BLaER1 treated with 17β-estradiol and CSF1 and Interleukin-3, amounts not matched to agents 10 nM and 100 nM (cell line): ENCODE measurements around the gene DHX15.

Source experiments
- H3K27ac ChIP-seq, 11 experiments: shearing (Covaris generic); formaldehyde crosslinking; 2 replicates each; pipeline ENCODE4 v1.8.1; 2022
- H3K27me3 ChIP-seq, 11 experiments: shearing (Covaris generic); formaldehyde crosslinking; 2 replicates each; pipeline ENCODE4 v1.8.1; 2022
- H3K36me3 ChIP-seq, 11 experiments: shearing (Covaris generic); formaldehyde crosslinking; 2 replicates each; pipeline ENCODE4 v1.8.1; 2022
- H3K4me1 ChIP-seq, 10 experiments: shearing (Covaris generic); formaldehyde crosslinking; 2 replicates each; pipeline ENCODE4 v1.8.1; 2022
- H3K4me2 ChIP-seq, 11 experiments: shearing (Covaris generic); formaldehyde crosslinking; 2 replicates each; pipeline ENCODE4 v1.8.1; 2022
- H3K4me3 ChIP-seq, 10 experiments: shearing (Covaris generic); formaldehyde crosslinking; 2 replicates each; pipeline ENCODE4 v1.8.1; 2022
- H3K9ac ChIP-seq, 11 experiments: shearing (Covaris generic); formaldehyde crosslinking; 2 replicates each; pipeline ENCODE4 v1.8.1; 2022
- H3K9me3 ChIP-seq, 11 experiments: shearing (Covaris generic); formaldehyde crosslinking; replicated peaks in 1 of 11; 2 replicates each; pipeline ENCODE4 v1.8.1; 2022
- H4K20me1 ChIP-seq, 11 experiments: shearing (Covaris generic); formaldehyde crosslinking; 2 replicates each; pipeline ENCODE4 v1.8.1; 2022
- Cebpa-rat ChIP-seq, 11 experiments: shearing (Covaris generic); IDR thresholded peaks; 2 replicates each; pipeline ENCODE4 v1.8.1; 2022

DHX15 gene

GRCh38 chr4:24611575-24611974 is 27.2 kb upstream of the DHX15 start:
- Histone ChIP-seq H3K4me2 (no peak overlapping the region), H3K9me3 (peaks cover 0 to 17% (median 0%) of the 10 kb centered on the region in 11 experiments; a peak in 1 of 22 replicates), H4K20me1 (no peaks in the 10 kb centered on the region), H3K27me3 (no peaks in the 10 kb centered on the region), H3K4me1 (peaks cover 0 to 5% (median 0%) of the 10 kb centered on the region in 10 experiments; a peak in 2 of 20 replicates), H3K27ac (no peak overlapping the region), H3K36me3 (no peaks in the 10 kb centered on the region), H3K4me3 (no peak overlapping the region), H3K9ac (no peak overlapping the region)
- TF ChIP-seq Cebpa-rat (IDR thresholded peaks at IDR 0.05): no peak

GRCh38 chr4:24607334-24607733 is 23.0 kb upstream of the DHX15 start:
- H3K27ac ChIP-seq: no peak overlapping the region
- no peak overlapping the region for H3K4me2 ChIP-seq
- no peaks in the 10 kb centered on the region for H3K36me3 ChIP-seq
- peaks cover 0 to 28% (median 11%) of the 10 kb centered on the region in 10 experiments; a peak in 11 of 20 replicates for H3K4me1 ChIP-seq
- no peaks in the 10 kb centered on the region for H4K20me1 ChIP-seq
- H3K27me3 ChIP-seq: no peaks in the 10 kb centered on the region
- no peak for TF ChIP-seq Cebpa-rat (IDR thresholded peaks at IDR 0.05)
- peaks cover 0 to 17% (median 0%) of the 10 kb centered on the region in 11 experiments; a peak in 1 of 22 replicates for H3K9me3 ChIP-seq
- H3K4me3 ChIP-seq: no peak overlapping the region
- H3K9ac ChIP-seq: no peak overlapping the region

GRCh38 chr4:24605216-24605615 is 20.9 kb upstream of the DHX15 start:
- H4K20me1 ChIP-seq: no peaks in the 10 kb centered on the region
- no peaks in the 10 kb centered on the region for H3K27me3 ChIP-seq
- no peak overlapping the region for H3K4me3 ChIP-seq
- no peak for TF ChIP-seq Cebpa-rat (IDR thresholded peaks at IDR 0.05)
- H3K27ac ChIP-seq: no peak overlapping the region
- H3K9me3 ChIP-seq: peaks cover 0 to 6% (median 0%) of the 10 kb centered on the region in 11 experiments; a peak in 3 of 22 replicates
- H3K36me3 ChIP-seq: no peaks in the 10 kb centered on the region
- H3K4me1 ChIP-seq: peaks cover 0 to 23% (median 9%) of the 10 kb centered on the region in 10 experiments; a peak in 11 of 20 replicates
- no peak overlapping the region for H3K9ac ChIP-seq
- peak overlapping the region in 5 of 11 experiments; percentile 5 to 63 (median 49); a peak in 7 of 22 replicates for H3K4me2 ChIP-seq

- H3K4me1 ChIP-seq: peaks cover 0 to 23% (median 9%) of the 10 kb centered on the region in 10 experiments; a peak in 11 of 20 replicates
- H3K9ac ChIP-seq: no peak overlapping the region
- H4K20me1 ChIP-seq: no peaks in the 10 kb centered on the region
- H3K27me3 ChIP-seq: no peaks in the 10 kb centered on the region
- no peak overlapping the region for H3K4me3 ChIP-seq
- peak overlapping the region in 6 of 11 experiments; percentile 5 to 63 (median 41); a peak in 11 of 22 replicates for H3K4me2 ChIP-seq
- TF ChIP-seq Cebpa-rat (IDR thresholded peaks at IDR 0.05): no peak
- H3K36me3 ChIP-seq: no peaks in the 10 kb centered on the region
- peaks cover 0 to 8% (median 3%) of the 10 kb centered on the region in 11 experiments; a peak in 4 of 22 replicates for H3K9me3 ChIP-seq
- peak overlapping the region in 2 of 11 experiments; percentile 23 to 31; a peak in 2 of 22 replicates for H3K27ac ChIP-seq
These were observed 20.3 kb upstream of the DHX15 start for GRCh38 chr4:24604558-24605214.

GRCh38 chr4:24603343-24603742 is 19.0 kb upstream of the DHX15 start:
- H3K4me3 ChIP-seq: no peak overlapping the region
- H3K4me2 ChIP-seq: no peak overlapping the region
- no peaks in the 10 kb centered on the region for H3K27me3 ChIP-seq
- H3K27ac ChIP-seq: no peak overlapping the region
- H3K36me3 ChIP-seq: no peaks in the 10 kb centered on the region
- TF ChIP-seq Cebpa-rat (IDR thresholded peaks at IDR 0.05): no peak
- H4K20me1 ChIP-seq: no peaks in the 10 kb centered on the region
- peaks cover 12 to 21% (median 15%) of the 10 kb centered on the region in 11 experiments for H3K9me3 ChIP-seq
- H3K4me1 ChIP-seq: peaks cover 0 to 23% (median 9%) of the 10 kb centered on the region in 10 experiments; a peak in 11 of 20 replicates
- H3K9ac ChIP-seq: no peak overlapping the region

GRCh38 chr4:24601121-24601520 is 16.8 kb upstream of the DHX15 start:
- H3K27ac ChIP-seq: no peak overlapping the region
- peaks cover 23 to 37% (median 27%) of the 10 kb centered on the region in 11 experiments for H3K9me3 ChIP-seq
- TF ChIP-seq Cebpa-rat (IDR thresholded peaks at IDR 0.05): no peak
- H3K4me2 ChIP-seq: no peak overlapping the region
- no peak overlapping the region for H3K9ac ChIP-seq
- H3K36me3 ChIP-seq: no peaks in the 10 kb centered on the region
- no peak overlapping the region for H3K4me3 ChIP-seq
- H3K4me1 ChIP-seq: peaks cover 0 to 23% (median 9%) of the 10 kb centered on the region in 10 experiments; a peak in 11 of 20 replicates
- H4K20me1 ChIP-seq: no peaks in the 10 kb centered on the region
- no peaks in the 10 kb centered on the region for H3K27me3 ChIP-seq

- Histone ChIP-seq H3K27ac (no peak overlapping the region), H3K4me2 (no peak overlapping the region), H3K36me3 (no peaks in the 10 kb centered on the region), H3K9me3 (peaks cover 23 to 37% (median 27%) of the 10 kb centered on the region in 11 experiments), H4K20me1 (no peaks in the 10 kb centered on the region), H3K9ac (no peak overlapping the region), H3K4me3 (no peak overlapping the region), H3K27me3 (no peaks in the 10 kb centered on the region), H3K4me1 (peaks cover 0 to 12% (median 7%) of the 10 kb centered on the region in 10 experiments; a peak in 18 of 20 replicates)
- no peak for TF ChIP-seq Cebpa-rat (IDR thresholded peaks at IDR 0.05)
These were observed 14.9 kb upstream of the DHX15 start for GRCh38 chr4:24599275-24599674.

GRCh38 chr4:24598025-24598424 is 13.7 kb upstream of the DHX15 start:
- Histone ChIP-seq H3K27ac (no peak overlapping the region), H3K27me3 (no peaks in the 10 kb centered on the region), H3K4me1 (peaks cover 0 to 8% (median 6%) of the 10 kb centered on the region in 10 experiments; a peak in 14 of 20 replicates), H3K36me3 (no peaks in the 10 kb centered on the region), H3K4me3 (no peak overlapping the region), H3K4me2 (no peak overlapping the region), H4K20me1 (no peaks in the 10 kb centered on the region), H3K9ac (no peak overlapping the region), H3K9me3 (peaks cover 23 to 48% (median 31%) of the 10 kb centered on the region in 11 experiments)
- TF ChIP-seq Cebpa-rat (IDR thresholded peaks at IDR 0.05): no peak

- no peak for TF ChIP-seq Cebpa-rat (IDR thresholded peaks at IDR 0.05)
- H3K9me3 ChIP-seq: peaks cover 37 to 72% (median 50%) of the 10 kb centered on the region in 11 experiments
- H3K27ac ChIP-seq: no peak overlapping the region
- H3K4me3 ChIP-seq: no peak overlapping the region
- no peaks in the 10 kb centered on the region for H3K36me3 ChIP-seq
- no peak overlapping the region for H3K9ac ChIP-seq
- H3K4me2 ChIP-seq: peak overlapping the region in 4 of 11 experiments; percentile 15 to 38 (median 25); a peak in 6 of 22 replicates
- peaks cover 0 to 8% (median 6%) of the 10 kb centered on the region in 10 experiments; a peak in 14 of 20 replicates for H3K4me1 ChIP-seq
- H4K20me1 ChIP-seq: no peaks in the 10 kb centered on the region
- H3K27me3 ChIP-seq: no peaks in the 10 kb centered on the region
These were observed 11.3 kb upstream of the DHX15 start for GRCh38 chr4:24595659-24596058.
